Hepatocyte (in vitro differentiated cells): Measurements from ENCODE around the gene WSCD1.

Source experiments
- CTCF ChIP-seq: fragments of 200-600 bp; sonication (generic); IDR thresholded peaks from 2 replicates; pipeline ENCODE4 v1.5.1; 2016; ENCODE audit warnings: antibody characterized with exemption, mild to moderate bottlenecking; ENCODE audit not compliant: poor library complexity
- EZH2phosphoT487 ChIP-seq: fragments of 200-600 bp; sonication (generic); IDR thresholded peaks from one replicate; pipeline ENCODE4 v1.6.1; 2018; ENCODE audit warnings: antibody characterized with exemption, mild to moderate bottlenecking, low read depth, moderate library complexity; ENCODE audit not compliant: unreplicated experiment, severe bottlenecking

GRCh38 chr17:6035801-6036394 is 34.3 kb upstream of the WSCD1 start:
- no peak for TF ChIP-seq CTCF
- no peak for TF ChIP-seq EZH2phosphoT487
